Uterus (tissue), 2 donors: Measurements from ENCODE around the gene C1orf159.

ENCODE experiments used
- CTCF ChIP-seq, 4 experiments: fragments of 200-600 bp in 2 of 4; fragments of 450-650 bp in 2 of 4; sonication (generic) in 2 of 4; IDR thresholded peaks; one replicate each; pipeline ENCODE4 v1.5.1; 2016 to 2019; ENCODE audit warnings: antibody characterized with exemption in 4 of 4, mild to moderate bottlenecking in 2 of 4, moderate library complexity in 1 of 4
- POLR2A ChIP-seq, 2 donors: fragments of 450-650 bp; IDR thresholded peaks; one replicate each; pipeline ENCODE4 v1.6.1; 2016; ENCODE audit warnings: antibody characterized with exemption in 2 of 2, mild to moderate bottlenecking in 1 of 2, moderate library complexity in 1 of 2

DNA sequence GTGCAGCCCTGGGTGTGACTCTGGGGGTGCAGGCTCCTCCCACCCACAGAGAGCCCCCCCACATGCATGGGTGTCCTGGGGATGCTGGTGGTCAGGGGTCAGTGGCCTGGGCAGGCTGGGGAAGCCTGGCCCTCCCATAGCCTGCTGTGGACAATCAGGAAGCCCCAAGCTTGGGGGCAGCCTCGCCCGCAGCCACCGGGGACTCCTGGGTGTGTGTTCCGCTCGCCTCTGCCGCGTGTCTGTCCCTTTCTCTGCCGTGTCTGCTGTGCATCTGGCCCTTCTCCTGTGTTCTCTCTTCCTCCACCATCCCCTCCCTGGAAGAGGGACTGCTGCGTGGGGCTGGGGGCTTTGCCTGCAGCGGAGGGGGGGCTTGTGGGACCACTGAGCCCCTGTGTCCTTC lies 73.1 kb downstream of the C1orf159 start:
- no peak for TF ChIP-seq CTCF (IDR thresholded peaks at IDR 0.05)
- TF ChIP-seq POLR2A (IDR thresholded peaks at IDR 0.05), result no peak
